NCI-H2196 treated with DMSO at 0.1 percent for 48 hours (cell line): Measurements from ENCODE around the gene DCUN1D3.

Source experiments
- DNase-seq: peaks from one replicate; lab custom pipeline; 2025; ENCODE audit not compliant: unreplicated experiment; lab: John Stamatoyannopoulos, UW

Gene DCUN1D3

DNA sequence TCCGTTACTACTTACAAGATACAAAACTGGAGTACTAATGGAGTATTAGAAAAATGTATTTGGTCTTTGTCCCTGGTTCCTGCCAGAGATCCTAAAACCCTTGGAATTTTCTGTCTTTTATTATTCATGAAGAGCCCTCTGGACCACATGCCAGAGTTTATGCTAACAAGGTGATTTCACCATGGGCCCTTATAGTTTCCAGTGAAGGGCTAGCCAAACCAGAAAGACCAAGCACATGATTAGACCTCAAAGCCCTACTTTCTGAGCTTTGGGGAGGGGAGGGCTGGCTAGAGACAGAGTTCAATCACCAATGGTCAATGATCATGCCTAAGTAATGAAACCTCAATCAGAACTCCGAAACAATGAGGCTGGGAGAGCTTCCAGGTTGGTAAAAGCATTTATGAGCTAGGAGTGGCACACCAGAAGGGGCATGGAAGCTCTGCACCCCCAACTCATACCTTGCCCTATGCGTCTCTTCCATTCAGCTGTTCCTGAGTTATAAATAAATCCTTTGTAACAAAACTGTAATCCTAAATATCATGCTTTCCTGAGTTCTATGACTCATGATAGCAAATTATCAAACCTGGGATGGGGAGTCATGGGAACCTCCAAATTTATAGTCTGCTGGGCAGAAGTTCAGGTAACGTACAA lies 10.4 kb downstream of the DCUN1D3 start:
- DNase-seq = no peak

DNA sequence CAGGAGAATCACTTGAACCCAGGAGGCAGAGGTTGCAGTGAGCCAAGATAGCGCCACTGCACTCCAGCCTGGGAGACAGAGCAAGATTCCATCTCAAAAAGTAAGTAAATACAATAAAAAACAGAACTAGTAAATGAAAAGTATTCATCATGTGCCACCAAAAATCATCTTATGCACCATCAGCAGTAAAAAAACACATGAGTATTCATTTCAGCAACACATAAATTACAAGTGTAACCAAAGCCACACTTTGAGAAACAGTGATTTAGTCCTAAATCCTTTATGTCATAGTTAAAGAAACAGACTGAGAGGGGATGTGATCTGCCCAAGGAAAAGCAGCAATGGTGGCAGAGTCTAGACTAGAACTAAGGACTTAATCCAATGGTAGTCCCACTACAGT lies 13.0 kb downstream of the DCUN1D3 start:
- no peak for DNase-seq

DNA sequence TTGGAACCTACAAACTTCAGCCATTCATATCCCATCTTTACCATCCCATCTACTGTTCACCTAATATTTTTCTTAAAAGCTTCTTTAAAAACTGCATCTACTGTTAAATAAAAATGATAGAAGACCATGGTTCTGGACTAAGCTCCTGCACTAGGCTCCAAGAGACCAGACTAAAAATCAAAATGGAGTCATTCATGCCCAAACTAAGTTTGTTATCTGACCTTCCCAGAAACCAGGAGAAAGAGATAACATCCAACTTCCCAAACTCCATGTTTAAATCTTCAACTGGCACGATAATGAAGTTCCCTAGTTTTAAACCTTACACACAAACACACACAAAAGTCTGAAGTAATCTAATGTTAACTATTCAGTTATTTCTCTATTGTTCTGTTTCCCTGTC lies 13.8 kb downstream of the DCUN1D3 start:
- DNase-seq = no peak

DNA sequence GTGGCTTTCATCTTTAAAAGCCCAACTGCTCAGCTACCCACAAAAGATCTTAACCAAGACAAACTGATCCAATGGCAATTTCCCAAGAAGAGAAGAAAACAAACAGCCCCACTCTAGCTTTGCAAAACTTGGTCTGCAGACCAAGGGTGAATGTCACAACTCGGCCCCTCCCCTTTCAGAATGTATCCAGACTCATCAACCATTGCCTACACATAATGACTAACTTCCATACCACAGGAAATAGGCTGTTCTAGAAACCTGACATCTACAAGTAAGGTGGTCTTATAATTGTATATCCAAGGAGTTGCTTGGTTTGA lies 16.0 kb downstream of the DCUN1D3 start:
- DNase-seq = no peak

DNA sequence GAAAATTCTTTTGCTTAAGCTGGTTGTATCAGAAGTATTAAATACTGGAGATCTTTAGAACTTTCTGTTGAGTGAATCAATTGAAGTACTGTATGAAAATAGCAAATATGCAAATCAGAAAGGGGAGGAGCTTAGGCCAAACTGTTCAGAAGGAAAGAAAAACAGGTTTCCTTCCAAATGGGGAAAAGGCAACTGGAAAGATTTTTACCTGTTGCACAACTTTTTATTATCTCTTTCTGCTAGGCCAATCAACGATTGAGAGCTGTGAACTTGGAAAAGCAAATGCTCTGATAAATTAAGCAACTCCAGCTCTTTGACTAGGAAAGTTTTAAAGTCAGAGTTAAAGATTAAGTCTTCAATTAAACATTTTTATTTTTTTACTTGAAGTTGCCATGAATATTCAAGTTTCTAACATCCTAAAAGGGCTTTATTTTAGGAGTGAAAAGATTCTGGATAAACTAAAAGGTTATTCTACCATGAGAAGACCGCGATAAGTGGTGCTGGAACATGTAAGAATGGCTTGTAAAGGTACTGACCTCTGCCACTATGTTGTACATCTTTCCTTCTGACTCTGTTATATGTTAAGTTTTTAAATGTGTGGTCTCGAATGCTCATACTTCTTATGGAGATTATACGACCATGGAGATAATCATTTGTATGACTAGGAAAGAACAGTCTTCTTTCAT lies 16.5 kb downstream of the DCUN1D3 start:
- DNase-seq = no peak

DNA sequence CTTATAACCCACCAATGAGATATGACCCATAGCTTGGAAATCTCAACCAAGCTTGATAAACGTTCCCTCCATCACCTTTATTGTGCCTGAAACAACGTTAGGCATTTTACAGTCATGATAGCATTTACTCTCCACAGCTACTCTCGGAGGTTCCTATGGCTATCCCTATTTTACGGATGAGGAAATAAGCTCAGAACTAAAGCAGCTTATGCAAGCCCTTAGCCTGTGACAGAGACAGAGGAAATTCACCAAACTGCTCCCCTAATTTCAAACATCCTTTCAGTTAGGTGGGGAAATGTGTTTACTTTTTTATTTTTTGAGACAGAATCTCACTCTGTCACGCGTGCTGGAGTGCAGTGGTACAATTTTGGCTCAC lies 18.7 kb downstream of the DCUN1D3 start:
- no peak for DNase-seq

DNA sequence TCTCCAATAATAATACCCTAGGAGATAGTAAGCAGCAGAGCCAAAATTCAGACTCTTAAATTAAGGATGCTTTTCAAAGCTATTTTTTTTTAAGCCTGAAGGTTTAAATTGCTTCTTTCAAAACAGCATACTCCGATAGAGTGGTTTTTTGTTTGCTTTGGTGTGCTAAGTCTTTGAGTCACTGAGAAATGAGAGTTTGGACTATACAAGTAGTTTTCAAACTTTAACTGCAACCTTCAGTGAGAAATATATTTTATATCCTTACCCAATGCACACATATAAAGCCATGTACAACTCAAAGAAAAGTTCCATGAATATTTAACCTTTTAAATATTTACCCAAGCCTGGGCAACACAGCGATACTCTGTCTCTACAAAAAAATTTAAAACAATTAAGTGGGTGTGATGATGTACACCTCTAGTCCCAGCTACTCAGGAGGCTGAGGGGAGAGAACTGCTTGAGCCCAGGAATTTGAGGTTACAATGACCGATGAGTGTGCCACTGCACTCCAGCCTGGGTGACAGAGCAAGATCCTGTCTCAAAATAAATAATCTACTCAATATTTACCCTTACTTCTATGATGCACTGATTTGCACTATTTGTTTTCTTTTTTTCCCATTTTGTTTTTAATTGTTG lies 19.2 kb downstream of the DCUN1D3 start:
- no peak for DNase-seq

DNA sequence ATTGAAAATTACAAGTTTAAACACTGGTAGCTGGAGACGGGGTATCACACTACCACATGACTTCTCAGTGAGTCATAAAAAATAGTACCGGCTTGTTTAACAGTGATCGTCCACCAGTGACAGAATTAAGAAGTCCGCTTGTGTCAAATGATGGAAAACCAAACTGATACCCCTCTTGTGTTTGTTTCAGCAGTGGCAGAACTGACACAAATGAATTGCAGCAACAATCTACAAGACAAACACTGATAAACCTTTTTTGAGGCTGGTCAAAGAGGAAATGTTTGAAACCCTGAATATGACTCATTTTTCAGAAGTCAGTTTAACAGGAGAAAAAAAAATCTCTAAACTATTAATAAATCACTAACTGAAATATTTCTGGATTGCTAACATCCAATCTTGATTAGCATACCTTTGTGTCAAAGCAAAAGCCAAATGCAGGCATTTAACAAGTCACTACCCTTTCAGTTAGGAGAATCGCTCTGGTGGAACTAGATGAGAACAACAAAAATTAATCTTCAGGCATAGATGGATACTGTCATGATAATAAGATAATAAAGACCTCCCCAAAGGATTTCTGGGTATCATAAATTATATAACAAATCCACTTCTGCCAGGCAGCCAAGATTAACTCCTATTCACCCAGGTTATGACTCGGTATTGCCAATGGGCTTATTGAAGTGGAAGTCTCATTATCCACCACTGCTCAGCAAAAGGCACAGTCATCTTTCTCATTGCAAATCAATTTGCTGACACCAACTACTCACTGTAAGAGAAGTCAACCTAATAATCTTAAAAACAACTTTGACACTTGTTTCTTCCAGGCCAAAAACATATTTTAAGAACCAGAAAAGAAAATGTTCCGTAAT lies 20.8 kb downstream of the DCUN1D3 start:
- no peak for DNase-seq

DNA sequence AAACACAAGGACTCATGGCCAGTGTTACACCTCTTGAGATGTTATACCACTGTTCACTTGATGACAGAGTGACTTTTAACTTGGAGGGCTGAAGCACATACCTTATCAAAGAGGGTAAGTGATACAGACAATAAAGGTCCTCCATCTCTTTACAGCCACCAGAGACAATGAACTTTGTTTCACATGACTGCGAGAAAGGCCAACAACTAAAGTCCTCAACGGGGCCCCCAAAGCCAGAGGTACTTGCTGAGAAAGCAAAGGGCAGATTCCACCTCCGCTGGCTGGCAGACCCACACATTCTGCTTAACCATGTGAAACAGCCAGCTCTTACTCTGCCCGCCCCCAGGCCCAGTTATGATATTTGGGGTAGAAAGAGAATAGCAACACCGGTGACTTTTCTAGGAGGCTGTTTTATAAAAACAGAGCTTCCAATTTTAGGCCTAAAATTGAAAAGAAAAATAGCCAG lies 21.4 kb downstream of the DCUN1D3 start:
- DNase-seq = no peak

DNA sequence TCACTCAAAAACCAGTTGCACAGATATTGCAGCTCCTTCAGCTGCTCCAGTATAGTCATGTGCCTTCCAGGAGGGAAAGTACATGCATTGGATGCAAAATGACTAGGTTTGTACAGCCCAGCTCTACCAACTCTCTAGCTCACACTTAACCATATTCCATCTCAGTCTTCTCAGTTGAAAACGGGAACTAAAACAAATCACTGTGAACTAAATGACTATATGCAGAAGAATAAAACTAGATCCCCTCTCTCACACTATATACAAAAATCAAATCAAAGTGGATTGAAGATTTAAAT lies 24.9 kb downstream of the DCUN1D3 start:
- DNase-seq = no peak

DNA sequence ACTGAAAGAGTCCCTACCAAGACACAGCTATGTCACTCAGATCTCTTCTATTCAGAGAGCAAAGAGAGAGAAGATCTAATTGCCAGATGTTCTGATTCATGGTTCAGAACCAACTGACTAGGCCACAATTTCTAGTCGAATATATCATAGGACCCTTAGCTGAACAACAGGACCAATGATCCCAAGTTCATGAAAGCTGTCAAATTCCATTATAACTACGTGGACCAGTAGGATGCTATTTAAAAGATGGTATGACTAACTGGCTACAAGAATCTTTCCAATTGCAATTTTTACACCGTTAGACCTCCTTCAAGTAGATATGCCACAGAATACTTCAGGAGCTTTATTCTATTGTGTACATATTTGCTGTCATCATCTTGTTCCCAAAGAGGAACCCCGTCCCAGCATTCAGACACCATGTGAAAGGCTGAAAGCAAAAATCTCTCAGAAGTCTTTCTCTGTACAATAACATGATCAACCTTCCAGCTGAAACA lies 26.0 kb downstream of the DCUN1D3 start:
- DNase-seq = no peak

DNA sequence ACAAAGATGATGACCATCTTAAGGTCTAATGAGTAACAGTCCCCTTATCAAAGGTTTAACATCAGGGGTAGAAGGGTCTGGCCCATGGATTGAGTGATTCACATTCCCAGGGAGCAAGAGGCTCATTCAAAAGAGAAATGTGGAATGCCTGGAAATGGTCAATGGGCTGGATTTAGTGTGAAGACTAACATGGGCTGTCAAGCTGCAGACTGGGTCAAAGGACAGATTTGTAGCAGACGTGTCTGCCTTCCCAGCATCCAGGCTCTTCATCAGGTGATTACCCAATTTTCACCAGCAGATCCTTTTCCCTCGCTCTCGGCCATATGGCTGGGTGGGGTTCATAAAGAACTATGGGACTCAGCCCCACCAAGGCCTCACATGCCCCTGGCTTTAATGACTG lies 26.8 kb downstream of the DCUN1D3 start:
- no peak for DNase-seq

DNA sequence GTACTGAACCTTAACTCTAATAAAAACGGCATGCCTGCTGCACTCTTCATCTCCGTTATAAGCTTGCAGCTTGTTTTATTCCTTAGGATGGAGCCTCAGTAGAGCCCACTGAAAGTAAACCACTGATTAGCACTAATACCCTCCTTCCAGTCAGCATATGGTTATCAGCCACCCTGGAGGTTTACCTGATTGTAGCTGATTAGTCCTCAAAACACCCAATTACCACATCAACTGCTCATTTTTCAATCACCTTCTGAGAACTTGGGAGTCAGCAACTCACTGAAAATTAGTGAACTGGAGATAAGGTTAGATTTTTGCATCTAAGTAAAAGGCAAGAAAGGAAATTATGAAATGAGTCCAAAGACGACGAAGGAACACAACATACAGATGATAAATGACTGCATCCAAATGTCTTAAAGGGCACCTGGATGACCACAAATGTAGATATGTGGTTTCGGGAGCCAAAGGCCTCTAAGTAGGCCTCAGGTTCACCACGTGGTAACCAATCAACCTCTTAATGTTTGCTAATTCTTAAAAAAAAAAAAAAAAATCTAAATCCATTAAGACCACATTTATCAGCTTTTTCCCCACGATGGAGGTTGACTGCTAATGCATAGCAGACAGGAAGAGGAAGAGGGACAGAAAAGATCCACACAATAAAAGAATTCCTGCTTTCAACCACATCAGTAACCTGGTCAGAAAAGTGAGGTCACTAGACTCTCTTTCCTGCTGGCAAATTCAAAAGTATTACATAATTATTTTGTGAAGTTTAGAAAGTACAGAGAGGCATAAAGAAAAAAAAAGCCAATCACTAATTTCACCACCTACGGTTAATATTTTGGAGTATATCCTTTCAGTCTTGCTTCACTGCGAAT lies 28.0 kb downstream of the DCUN1D3 start:
- DNase-seq = no peak

DNA sequence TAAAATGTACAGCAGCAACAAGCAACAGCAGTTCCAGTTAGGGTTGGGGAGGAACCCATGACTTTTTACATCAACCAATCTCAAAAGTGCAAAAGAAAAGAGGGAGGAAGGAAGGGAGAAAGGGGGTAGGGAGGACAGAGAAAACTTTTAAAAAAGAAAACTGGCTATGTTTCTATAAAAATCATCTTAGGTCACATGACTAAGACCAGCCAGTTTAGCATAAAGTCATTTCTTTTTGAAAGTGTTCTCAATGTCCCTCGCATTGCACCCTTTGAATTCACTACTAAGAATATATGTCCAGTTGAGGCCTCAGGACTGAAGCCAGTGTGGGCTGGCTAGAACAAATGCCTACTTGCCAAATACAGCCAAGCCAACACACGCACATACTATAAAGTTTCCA lies 28.9 kb downstream of the DCUN1D3 start:
- DNase-seq = no peak

DNA sequence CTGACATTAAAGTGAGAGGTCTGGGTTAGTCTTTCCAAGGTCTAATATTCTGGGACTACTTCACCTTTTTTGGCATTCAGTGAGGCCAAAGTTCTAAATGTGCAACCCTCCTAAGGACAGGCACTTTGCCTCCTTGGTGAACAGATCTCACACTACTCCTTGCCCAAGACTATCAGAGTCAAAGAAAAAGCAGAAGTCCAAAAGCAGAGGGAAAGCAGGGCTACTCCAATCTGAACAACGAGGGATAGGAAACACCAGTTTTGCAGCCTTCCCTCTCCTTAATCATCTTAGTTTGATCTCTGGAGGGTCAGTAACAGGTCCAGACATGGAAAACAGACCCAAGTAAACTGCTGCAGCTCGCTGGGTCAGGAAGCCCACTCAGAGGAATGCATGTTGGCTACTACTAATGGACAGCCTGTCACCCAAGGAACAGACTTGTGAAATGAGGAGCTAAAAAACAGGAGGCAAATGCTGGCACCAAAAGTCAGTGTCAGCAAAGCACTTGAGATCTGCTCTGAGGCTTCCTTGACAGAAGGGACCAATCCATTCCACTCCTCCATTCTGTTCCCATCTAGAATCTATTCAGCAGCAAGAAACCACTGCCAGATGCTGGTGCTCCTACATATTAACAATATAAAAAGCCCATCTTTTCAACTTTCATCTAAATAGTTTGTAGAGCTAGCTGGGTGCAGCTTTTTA lies 29.9 kb downstream of the DCUN1D3 start:
- DNase-seq = no peak

DNA sequence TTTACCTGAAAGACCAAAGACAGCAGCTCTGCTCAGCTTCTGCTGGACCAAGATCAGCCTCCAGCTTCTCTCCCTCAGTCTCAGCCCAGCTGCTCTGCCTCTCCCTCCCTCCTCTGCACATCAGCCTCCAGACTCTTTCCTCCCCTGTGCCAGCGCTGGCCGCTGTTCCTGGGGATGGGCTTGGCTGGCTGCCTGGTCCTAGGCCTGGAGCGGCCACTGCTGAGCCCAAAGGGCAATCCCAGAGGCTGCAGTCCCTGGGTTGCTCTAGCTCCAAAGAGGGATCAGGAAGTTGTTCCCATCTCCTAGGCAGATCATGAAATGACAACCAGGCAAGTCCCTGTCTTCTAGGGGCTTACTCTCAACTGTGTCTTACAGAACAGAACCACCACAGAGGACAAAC lies 31.3 kb downstream of the DCUN1D3 start:
- DNase-seq = peak; percentile 51

DNA sequence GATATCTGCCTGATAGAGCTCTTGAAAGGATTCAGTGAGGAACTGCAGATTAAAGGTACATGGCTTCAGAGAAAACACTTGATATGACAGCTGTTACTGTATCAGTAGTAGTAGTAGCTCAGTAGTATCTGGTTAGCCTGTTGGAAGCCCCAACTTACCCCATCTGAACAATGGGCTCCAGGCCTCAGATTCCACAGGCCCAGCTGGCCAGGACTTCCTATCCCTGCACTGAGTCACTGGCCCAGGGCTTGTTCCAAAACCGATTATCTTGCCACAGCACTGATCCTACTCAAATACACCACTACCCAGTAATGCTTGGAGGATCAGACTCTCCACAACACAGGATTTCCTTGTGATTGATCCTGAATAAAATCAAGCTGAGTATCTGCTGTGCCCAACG lies 32.6 kb downstream of the DCUN1D3 start:
- no peak for DNase-seq

DNA sequence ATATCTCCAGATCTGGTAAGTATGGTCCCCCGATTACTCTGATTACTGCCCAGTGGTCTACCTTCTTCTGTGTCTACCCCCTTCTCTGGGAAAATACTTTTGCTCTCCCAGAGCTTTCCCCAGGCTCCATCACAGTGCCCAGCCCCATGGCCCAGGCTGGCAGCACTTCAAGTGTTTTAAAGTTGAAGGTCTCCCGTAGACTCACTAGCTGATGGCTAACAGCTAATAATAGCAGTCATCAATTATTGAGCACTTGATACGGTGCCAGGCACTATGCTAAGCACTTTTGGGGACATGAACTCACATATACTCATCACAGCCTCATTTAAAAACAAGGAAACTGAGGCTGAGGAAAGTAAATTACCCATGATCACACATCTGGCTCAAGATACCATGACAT lies 33.4 kb downstream of the DCUN1D3 start:
- no peak for DNase-seq

DNA sequence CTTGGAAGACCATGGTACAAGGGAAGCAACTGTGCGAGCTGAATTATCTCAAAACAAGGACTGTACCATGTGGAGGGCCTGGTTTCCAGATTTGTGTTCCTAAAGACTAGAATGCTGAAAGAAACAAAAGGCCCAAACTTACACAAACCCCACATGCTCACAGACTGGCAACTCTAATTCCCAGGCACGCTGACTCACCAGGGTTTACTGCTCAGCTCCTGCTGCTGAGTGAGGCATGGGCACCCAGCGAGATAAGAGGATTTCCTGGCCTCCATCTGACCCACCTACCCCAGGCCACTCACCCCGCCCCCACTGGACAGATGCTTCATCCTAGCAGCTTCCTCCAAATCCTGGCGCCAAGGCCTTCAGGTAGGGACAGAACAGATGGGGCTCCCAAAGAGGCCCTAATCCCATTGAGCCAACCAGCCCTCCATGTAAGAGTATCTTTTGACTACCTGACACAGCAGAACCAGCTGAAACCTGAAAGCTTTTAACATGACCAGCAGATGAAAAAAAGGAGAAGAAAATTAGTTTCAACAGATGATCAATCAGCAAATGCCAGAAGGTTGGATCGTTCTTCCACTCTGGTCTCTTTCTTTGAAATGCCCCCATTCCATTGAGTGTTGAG lies 33.9 kb downstream of the DCUN1D3 start:
- DNase-seq = no peak
